CD4-positive, alpha-beta T cell treated with Interleukin-21 for 1 hour (primary cell): ENCODE data around the gene SELENOS.

Experiments used
- DNase-seq: peaks from one replicate; pipeline ENCODE4 v3.0.0-alpha.2; 2020

SELENOS gene

DNA sequence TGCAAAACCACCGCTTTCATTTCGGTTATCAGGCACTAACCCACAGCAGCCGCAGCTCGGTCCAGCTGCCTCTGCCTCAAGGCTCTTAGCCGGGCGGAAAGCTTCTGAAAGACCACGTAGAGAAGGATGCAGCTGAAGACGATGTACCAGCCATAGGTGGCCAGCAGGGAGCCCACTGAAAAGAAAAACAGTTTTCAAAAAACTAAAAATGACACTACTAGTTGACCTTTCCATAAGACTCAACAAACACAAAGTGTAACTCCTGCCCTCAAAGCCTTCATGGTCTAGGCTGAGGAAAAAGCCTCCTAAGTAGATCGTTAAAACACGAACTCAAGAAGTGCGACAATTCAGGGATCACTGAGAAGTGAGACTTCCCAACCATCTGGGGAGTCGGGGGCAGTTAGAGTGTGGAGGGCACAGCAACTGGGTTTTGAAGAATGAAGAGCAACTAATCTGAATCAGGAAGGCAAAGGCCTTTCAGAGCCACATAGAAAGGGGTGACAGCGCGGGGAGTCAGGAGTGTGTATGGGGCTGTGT, 716 bp downstream of the SELENOS start:
- peak; percentile 45 for DNase-seq

GRCh38 chr15:101275018-101275417, 2.3 kb downstream of the SELENOS start:
- DNase-seq = no peak

- no peak for DNase-seq
These were observed 3.8 kb downstream of the SELENOS start for GRCh38 chr15:101273534-101273933.

- DNase-seq = no peak
These were observed 4.7 kb downstream of the SELENOS start for GRCh38 chr15:101272584-101272983.

GRCh38 chr15:101269479-101270223, 7.6 kb downstream of the SELENOS start:
- DNase-seq = no peak

DNA sequence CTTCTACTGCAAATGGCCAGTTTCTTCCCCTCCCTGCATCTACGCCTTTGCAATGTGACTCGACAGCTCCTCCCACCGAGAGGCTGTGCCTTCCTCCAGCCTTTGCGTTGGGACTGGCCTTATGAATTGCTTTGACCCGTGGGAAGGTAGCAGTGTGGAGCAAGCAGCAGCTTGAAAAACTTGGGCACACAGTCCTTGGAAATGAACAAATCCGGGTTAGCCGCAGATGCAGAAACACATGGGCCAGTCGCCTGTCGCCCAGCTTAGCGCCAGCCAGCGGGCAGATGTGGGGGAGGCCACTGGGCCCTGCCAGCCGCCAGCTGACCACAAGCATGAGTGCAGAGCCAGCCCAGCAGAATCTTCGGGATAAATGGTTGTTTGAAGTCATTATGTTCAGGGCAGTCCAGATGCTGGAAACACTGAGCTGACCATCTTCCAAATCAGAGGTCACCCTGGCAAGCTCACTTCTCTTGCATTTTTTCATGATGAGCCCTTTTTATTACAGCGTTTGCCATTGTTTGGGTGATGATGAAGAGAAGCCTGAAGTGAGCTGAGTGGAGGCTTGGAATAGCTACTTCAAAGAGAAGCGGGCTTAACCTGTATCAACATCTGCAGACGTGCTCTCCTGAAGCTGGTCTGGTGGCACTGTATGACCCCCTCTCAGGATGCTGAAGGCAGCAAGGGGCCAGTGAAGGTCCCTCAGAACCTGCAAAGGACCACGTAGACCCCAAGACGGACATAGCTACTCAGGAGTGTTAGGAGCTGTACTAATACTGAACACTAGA, 9.8 kb downstream of the SELENOS start:
- no peak for DNase-seq

- no peak for DNase-seq
These were observed 10.5 kb downstream of the SELENOS start for GRCh38 chr15:101266787-101267186.

DNA sequence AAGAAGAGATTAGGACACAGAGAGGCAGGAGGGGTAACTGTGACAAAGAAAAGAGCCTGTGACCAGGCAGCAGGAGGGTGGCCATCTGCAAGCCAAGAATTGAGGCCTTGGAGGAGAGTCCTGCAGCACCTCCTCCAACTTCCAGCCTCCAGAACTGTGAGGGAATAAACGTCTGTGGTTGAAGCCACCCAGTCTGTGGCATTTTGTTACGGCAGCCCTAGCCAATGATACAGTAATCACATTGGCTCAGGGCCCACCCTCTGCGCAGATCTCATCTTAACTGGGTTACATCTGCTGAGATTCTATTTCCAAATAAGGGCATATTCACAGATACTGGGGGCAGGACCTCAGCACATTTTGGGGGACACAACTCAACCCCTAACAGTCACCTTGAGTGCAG, 11.3 kb downstream of the SELENOS start:
- DNase-seq = no peak

DNA sequence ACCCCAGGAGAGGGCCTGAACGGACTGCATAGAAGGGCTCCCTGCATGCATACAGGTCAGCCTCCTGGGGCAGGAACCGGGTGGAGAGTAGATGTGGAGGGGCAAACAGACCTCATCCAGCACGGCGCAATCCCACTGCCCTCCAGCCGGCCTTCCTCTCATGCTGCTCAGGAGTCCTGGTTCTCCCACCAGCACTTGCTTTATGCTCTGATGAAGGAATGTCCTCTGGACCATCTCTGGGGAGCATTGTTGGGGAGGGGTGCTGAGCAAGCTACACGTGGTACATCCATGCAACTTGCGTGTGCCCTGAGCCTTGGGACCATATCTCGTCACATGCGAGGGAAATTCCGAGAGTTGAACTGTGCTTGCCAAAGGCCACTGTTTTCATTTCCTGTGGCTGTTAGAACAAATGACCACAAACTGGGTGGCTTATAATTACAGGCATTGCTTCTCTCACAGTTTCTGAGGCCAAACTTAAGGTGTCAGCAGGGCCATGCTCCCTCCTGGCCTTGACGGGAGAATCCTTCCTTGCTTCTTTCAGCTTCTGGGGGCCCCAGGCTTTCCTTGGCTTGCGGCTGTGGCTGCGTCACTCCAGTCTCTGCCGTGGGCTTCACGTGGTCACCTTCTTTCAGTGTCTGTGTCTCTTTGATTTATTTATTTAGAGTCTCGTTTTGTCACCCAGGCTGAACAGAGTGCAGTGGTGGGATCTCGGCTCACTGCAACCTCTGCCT, 12.2 kb downstream of the SELENOS start:
- DNase-seq = no peak

DNA sequence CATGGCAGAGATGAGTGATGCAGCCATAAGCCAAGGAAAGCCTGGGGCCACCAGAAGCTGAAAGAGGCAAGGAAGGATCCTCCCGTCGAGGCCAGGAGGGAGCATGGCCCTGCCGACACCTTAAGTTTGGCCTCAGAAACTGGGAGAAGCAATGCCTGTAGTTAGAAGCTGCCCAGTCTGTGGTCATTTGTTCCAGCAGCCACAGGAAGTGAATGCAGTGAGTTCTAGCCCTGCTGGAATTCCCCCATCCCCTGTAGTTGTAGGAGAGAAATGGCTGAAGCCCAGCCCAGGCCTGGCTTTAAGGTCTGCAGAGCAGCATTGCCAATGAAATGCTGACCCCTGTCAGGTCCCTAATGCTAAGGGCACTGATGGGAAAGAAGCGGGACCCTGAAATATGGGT, 13.3 kb downstream of the SELENOS start:
- no peak for DNase-seq

DNA sequence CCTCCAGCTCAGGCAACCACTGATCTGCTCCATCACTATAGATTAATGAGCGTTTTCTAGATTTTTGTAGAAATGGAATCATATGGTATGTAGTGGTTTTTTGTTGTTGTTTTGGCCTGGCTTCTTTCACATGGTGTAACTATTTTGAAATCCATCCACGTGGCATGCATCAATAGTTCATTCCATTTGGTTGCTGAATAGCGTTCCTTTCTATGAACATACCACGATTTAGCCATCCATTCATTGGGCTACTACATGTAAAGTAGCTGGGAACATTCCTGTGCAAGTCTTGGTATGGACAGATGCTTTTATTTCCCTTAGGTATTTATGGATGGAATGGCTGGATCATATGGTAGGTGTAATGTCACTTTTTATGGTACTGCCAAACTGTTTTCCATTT, 14.7 kb downstream of the SELENOS start:
- no peak for DNase-seq

GRCh38 chr15:101258238-101259144, 18.8 kb downstream of the SELENOS start:
- DNase-seq = peak; percentile 73

DNA sequence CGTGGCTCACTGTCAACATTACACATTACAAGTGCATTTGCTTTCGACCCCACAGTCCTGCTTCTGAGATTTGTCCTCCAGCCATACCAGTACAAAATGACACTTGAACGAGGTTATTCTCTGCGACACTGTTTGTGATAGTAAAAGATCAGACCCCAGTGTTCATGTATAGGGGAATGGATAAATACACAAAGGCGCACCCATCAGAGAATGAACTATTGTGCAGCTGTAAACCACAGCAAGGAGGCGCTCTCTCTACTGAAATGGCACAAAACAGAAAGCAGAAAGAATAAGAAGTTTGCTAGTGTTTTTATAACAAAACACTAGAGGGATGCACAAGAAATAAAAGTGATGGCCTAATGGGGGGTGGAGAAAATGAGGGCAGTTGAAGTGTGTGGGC, 20.5 kb downstream of the SELENOS start:
- DNase-seq = peak; percentile 28

- DNase-seq = no peak
These were observed 21.6 kb downstream of the SELENOS start for GRCh38 chr15:101255615-101256241.

DNA sequence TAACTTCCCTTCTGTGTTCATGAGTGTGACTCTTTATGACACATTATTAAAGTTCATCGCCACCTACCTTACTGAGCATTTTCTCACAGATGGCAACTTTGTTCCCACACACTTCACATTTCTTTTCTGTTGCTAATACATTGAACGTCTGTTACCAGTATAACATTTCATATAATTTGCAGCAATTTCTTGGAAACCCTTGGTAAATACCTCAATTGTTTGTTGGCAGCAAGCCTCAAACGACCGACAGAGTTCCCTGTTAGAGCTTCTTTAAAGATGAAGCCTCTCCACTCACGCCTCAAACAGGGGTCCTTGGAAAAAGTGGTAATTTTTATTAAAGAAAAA, 22.3 kb downstream of the SELENOS start:
- no peak for DNase-seq

- no peak for DNase-seq
These were observed 22.9 kb downstream of the SELENOS start for GRCh38 chr15:101254157-101255050.

DNA sequence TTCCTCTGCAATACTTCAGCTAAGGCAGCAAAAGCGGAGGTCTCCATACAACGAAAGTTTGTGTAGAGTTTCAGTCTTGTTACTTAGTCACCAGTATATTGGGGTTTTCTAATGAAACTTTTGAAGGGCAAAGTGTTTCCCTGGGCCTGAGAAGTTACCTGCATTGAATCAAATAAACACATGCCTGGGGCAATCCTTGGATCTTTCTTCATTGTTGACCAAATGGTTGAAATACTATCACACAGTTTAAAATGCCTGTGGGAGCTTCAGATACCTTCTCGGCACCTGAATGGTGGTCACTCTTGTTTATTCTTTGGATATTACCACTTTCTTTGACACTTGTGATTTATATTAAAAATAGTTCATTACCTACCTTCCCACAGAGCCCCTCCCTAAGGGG, 24.4 kb downstream of the SELENOS start:
- no peak for DNase-seq

DNA sequence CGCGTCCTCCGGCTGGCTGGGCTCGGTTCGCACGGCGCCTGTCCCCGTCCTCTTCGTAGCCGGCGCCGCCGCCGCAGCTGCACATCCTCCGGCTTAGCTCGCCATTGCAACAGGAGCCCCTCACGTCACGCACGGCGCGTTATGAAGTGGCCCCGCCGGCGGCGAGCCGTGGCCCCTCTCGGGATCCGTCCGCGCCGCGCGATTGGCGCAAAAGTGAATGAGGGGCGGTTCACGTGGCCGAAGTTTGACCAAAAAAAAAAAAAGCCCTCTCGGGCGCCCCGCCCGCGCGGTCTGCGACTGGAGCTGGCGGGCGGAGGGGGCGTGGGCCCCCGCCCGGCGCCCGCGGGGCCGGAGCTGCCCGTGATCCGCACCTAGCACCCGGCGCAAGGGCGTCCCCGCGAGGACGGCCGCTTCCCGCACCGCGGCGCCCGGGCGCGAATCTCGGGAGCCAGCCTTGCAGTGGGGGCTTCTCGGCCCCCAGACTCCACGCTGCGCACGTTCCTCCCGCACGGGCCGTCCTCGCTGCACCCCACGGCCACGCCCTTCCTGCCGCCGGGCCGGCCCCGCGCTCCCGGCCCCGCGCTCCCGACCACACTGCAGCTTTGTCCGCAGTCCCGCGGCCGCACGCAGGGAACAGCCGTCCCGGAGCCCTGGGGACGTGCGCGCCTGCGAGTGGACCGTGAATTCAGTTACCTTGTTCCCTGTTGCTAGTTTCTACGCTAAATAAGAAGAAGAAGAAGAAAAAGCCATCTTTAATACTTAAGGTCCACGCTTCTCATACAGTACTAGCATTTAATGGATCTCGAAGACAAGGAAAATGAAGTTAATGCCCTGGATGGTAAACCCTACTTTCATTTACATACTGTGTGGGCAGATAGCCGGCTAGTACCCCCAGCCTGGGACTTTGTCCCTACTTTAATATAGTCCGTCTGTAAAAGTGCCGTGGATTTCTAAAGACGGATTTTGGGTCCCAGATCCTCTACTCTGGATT, 25.2 kb downstream of the SELENOS start, which contains the start of gene CHSY1:
CHSY1 (minus strand) TSS at position 219 of the 991 bp plus-strand sequence. CDS start 592 bp downstream, outside the sequence.
- peak; percentile 89 for DNase-seq
